Stimulated activated CD4-positive, alpha-beta T cell treated with anti-CD3 and anti-CD28 coated beads, Interleukin-12 subunit alpha, Interleukin-12 subunit beta, amount 100 ng/mL, for 24 hours (primary cell): ENCODE data around the gene RAPGEF2.
"Not testable (repeated sequence)": the region's sequence is repeated elsewhere in the genome, so short reads cannot be mapped to it uniquely, and the experiment has no call there.

Experiments
- DNase-seq, 2 experiments: peaks; one replicate each; pipeline ENCODE4 v3.0.0-alpha.2; 2020; ENCODE audit warnings: low read depth in 2 of 2

Gene RAPGEF2

GRCh38 chr4:159240046-159240445 lies 137.2 kb downstream of the RAPGEF2 start:
- no peak for DNase-seq

GRCh38 chr4:159240687-159241086 lies 137.8 kb downstream of the RAPGEF2 start:
- DNase-seq = no peak

DNA sequence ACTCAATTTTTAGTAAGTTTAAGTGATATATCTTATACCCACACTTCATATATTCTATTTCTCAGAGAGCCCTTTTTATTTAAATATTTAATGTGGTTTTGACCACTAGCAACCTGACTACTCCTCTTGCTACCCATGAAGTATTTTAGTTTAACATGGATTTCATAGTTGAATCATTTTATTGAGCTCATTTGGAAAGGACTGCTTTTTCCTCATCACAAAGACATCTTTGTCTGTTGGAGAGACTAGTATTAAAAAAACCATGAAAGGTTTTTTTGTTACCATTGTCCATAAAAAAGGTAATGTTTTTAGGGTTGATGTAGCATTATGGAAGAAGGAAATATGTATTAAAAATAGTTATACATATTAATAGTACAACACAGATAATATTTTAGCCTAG lies 139.5 kb downstream of the RAPGEF2 start:
- no peak for DNase-seq

GRCh38 chr4:159248384-159249178 lies 145.7 kb downstream of the RAPGEF2 start:
- DNase-seq = no peak

DNA sequence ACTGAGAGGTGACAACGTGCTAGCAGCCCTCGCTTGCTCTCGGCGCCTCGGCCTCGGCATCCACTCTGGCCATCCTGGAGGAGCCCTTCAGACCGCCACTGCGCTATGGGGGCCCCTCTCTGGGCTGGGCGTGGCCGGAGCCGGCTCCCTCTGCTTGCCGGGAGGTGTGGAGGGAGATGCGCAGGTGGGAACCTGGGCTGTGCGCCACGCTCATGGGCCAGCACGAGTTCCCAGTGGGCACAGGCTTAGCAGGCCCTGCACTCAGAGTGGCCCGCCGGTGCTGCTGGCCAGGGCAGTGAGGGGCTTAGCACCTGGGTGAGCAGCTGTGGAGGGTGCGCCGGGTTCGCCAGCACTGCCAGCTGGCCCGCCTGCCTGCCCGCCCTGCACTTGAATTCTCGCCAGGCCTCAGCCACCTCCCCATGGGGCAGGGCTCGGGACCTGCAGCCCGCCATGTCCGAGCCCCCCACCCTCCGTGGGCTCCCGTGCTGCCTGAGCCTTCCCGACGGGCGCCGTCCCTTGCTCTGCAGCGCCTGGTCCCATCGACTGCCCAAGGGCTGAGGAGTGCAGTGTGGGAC lies 148.0 kb downstream of the RAPGEF2 start:
- no peak for DNase-seq

DNA sequence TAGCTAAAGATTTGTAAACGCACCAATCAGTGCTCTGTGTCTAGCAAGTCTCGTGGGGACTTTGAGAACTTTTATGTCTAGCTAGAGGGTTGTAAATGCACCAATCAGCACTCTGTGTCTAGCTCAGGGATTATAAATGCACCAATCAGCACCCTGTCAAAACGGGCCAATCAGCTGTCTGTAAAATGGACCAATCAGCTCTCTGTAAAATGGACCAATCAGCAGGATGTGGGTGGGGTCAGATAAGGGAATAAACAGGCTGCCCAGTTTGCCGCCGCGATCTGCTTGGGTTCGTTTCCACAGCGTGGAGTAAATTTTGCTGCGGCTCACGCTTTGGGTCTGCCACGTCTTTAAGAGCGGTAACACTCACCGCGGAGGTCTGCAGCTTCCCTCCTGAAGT lies 148.7 kb downstream of the RAPGEF2 start:
- DNase-seq = not testable (repeated sequence)

GRCh38 chr4:159252491-159252890 lies 149.6 kb downstream of the RAPGEF2 start:
- DNase-seq = no peak

DNA sequence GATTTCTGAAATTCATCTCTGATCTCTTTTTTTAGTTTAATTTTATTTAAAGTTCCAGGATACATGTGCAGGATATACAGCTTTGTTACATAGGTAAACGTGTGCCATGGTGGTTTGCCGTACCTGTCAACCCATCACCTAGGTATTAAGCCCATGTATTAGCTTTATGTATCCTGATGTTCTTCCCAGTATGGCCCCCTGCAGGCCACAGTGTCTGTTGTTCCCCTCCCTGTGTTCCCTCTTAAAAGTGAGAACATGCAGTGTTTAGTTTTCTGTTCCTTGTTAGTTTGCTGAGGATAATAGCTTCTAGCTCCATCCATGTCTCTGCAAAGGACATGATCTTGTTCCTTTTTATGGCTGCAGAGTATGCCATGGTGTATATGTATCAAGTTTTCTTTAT lies 153.2 kb downstream of the RAPGEF2 start:
- no peak for DNase-seq

- DNase-seq = no peak
Observed at GRCh38 chr4:159258889-159259560, 156.1 kb downstream of the RAPGEF2 start.

DNA sequence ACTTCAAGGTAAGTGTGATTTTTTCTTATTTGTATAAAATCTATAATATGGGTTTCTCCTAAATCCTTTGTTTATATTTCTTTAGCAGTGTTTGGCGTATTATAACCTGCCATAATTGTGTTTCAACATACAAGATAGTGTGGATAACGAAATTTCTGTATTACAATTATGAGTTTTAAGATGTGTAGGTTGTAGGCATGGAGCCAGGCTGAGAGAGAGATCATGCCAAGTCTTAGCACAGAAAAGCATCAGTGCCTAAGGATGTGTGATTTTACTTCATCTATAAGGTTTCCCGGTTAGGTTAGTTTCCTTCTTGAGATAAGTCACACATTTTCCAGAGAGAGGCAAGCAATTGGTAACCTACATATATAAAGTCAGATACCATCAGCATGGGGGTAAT lies 161.2 kb downstream of the RAPGEF2 start:
- DNase-seq = no peak

- DNase-seq = no peak
Observed at GRCh38 chr4:159266981-159267868, 164.3 kb downstream of the RAPGEF2 start.

GRCh38 chr4:159267869-159268285 lies 165.0 kb downstream of the RAPGEF2 start:
- no peak for DNase-seq

GRCh38 chr4:159268607-159269006 lies 165.7 kb downstream of the RAPGEF2 start:
- DNase-seq = no peak

- no peak for DNase-seq
Observed at GRCh38 chr4:159269116-159269515, 166.2 kb downstream of the RAPGEF2 start.

- no peak for DNase-seq
Observed at GRCh38 chr4:159269956-159270355, 167.1 kb downstream of the RAPGEF2 start.

GRCh38 chr4:159271856-159272255 lies 169.0 kb downstream of the RAPGEF2 start:
- DNase-seq = no peak

- no peak for DNase-seq
Observed at GRCh38 chr4:159272273-159273140, 169.6 kb downstream of the RAPGEF2 start.

DNA sequence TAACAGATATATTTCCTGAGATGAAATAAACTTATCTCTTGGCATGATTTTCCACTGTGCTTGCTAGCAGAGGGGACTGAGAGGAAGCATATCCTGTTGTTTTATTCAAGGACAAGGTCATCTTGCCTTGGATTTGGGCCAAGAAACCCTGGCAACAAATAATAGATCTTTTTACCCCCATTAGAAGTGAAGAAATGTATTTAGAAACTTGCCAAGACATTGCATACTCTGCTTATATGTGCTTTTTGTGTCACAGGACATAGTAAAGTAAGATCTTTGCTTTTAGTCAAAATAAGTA lies 170.2 kb downstream of the RAPGEF2 start:
- DNase-seq = no peak

GRCh38 chr4:159273841-159274240 lies 171.0 kb downstream of the RAPGEF2 start:
- DNase-seq = no peak

GRCh38 chr4:159278399-159278798 lies 175.5 kb downstream of the RAPGEF2 start:
- no peak for DNase-seq

GRCh38 chr4:159279084-159279483 lies 176.2 kb downstream of the RAPGEF2 start:
- DNase-seq = no peak
